H1 (cell line): ENCODE results near the gene NLRC3. TPM values are rescaled to one million over a fixed set of nuclear protein-coding genes. Genes with fewer than 3 reads are reported as not detected.

Source experiments
- CTCF ChIA-PET: fragments of 300-600 bp; sonication (Branson Sonifier 250); formaldehyde crosslinking; loops from one replicate; lab custom pipeline; 2021; ENCODE audit not compliant: partially characterized antibody; lab: Charles Lee
- POLR2A ChIA-PET: fragments of 300-600 bp; sonication (Branson Sonifier 250); formaldehyde crosslinking; loops from one replicate; lab custom pipeline; 2021; ENCODE audit warnings: inconsistent platforms; ENCODE audit not compliant: partially characterized antibody; lab: Charles Lee
- DNase-seq, 2 experiments: peaks; one replicate each; pipeline versions ENCODE4 v3.0.0 to v3.0.0-alpha.2; 2010 to 2022; ENCODE audit warnings: low spot score in 2 of 2, low read depth in 1 of 2, mixed read lengths in 1 of 2
- FAIRE-seq: peaks from 2 replicates; lab custom pipeline; 2011; peaks lifted over from hg19 to GRCh38; lab: Jason Lieb, UNC
- H2AFZ ChIP-seq: 2 replicates; pipeline ENCODE4 v1.8.1; 2012; ENCODE audit warnings: low read length, inconsistent platforms
- H2AK5ac ChIP-seq: 2 replicates; pipeline ENCODE4 v1.6.1; 2013; ENCODE audit warnings: low read depth, low read length
- H2BK120ac ChIP-seq: replicated peaks from 2 replicates; pipeline ENCODE3; 2013; ENCODE audit warnings: low read depth, low read length, inconsistent platforms
- H2BK12ac ChIP-seq: 2 replicates; pipeline ENCODE4 v1.6.1; 2013; ENCODE audit warnings: low read depth, low read length
- H2BK15ac ChIP-seq: 2 replicates; pipeline ENCODE4 v1.6.1; 2013; ENCODE audit warnings: low read length
- H2BK20ac ChIP-seq: 2 replicates; pipeline ENCODE4 v1.6.1; 2013; ENCODE audit warnings: low read length
- H2BK5ac ChIP-seq: 2 replicates; pipeline ENCODE4 v1.6.1; 2013; ENCODE audit warnings: low read depth, low read length
- H3K14ac ChIP-seq: 2 replicates; pipeline ENCODE4 v1.6.1; 2013; ENCODE audit warnings: inconsistent platforms; ENCODE audit not compliant: insufficient read length
- H3K18ac ChIP-seq: 2 replicates; pipeline ENCODE4 v1.6.1; 2013; ENCODE audit warnings: low read length; ENCODE audit errors: extremely low read depth
- H3K23ac ChIP-seq: 2 replicates; pipeline ENCODE4 v1.6.1; 2013; ENCODE audit warnings: inconsistent platforms; ENCODE audit not compliant: insufficient read length
- H3K23me2 ChIP-seq: 2 replicates; pipeline ENCODE4 v1.6.1; 2013; ENCODE audit warnings: low read depth, low read length
- H3K27ac ChIP-seq: 2 replicates; pipeline ENCODE4 v1.6.1; 2011; ENCODE audit warnings: low read depth, low read length, inconsistent platforms
- H3K27me3 ChIP-seq, 4 experiments: replicated peaks in 1 of 4; 1 replicate in 1 of 4; 2 replicates in 3 of 4; pipeline versions ENCODE4 v1.6.1 to v1.8.1; 2011 to 2013; ENCODE audit warnings: low read length in 3 of 4, mild to moderate bottlenecking in 3 of 4, inconsistent platforms in 2 of 4, mixed read lengths in 2 of 4, moderate library complexity in 1 of 4; ENCODE audit not compliant: control insufficient read depth in 3 of 4, insufficient read depth in 3 of 4; ENCODE audit errors: extremely low read depth in 1 of 4
- H3K36me3 ChIP-seq, 4 experiments: 2 replicates each; pipeline versions ENCODE4 v1.6.1 to v1.8.1; 2011 to 2013; ENCODE audit warnings: mild to moderate bottlenecking in 4 of 4, low read length in 3 of 4, moderate library complexity in 2 of 4, control low read depth in 1 of 4, inconsistent platforms in 1 of 4; ENCODE audit not compliant: insufficient read depth in 4 of 4, control insufficient read depth in 2 of 4
- H3K4ac ChIP-seq: replicated peaks from 2 replicates; pipeline ENCODE3; 2013; ENCODE audit warnings: low read length, low read depth, mixed read lengths, inconsistent platforms; ENCODE audit not compliant: insufficient read length
- H3K4me1 ChIP-seq, 4 experiments: replicated peaks in 1 of 4; 1 replicate in 1 of 4; 2 replicates in 3 of 4; pipeline versions ENCODE4 v1.6.1 to v1.8.1; 2011 to 2013; ENCODE audit warnings: low read length in 3 of 4, inconsistent platforms in 2 of 4, mixed read lengths in 1 of 4; ENCODE audit not compliant: insufficient read depth in 4 of 4, control insufficient read depth in 3 of 4
- H3K4me2 ChIP-seq, 2 experiments: 2 replicates each; pipeline versions ENCODE4 v1.6.1 to v1.8.1; 2011 to 2013; ENCODE audit warnings: low read depth in 2 of 2, low read length in 2 of 2, control low read depth in 1 of 2, inconsistent platforms in 1 of 2, mild to moderate bottlenecking in 1 of 2; ENCODE audit not compliant: insufficient read depth in 1 of 2
- H3K4me3 ChIP-seq, 4 experiments: fragments of 200-600, 300-600 bp in 1 of 4; sonication (generic), shearing (Covaris generic), sonication (Bioruptor Twin) in 1 of 4; 2 replicates each; pipeline versions ENCODE4 v1.5.1 to v1.8.1; 2011 to 2016; ENCODE audit warnings: low read length in 4 of 4, low read depth in 3 of 4, control low read depth in 2 of 4, inconsistent platforms in 2 of 4, mild to moderate bottlenecking in 2 of 4, mixed read lengths in 1 of 4, moderate library complexity in 1 of 4; ENCODE audit not compliant: insufficient read depth in 2 of 4; ENCODE audit errors: extremely low read depth in 1 of 4
- H3K56ac ChIP-seq: replicated peaks from 2 replicates; pipeline ENCODE3; 2013; ENCODE audit warnings: low read depth, mild to moderate bottlenecking, mixed read lengths, low read length, inconsistent platforms; ENCODE audit not compliant: insufficient read length
- H3K79me1 ChIP-seq: 2 replicates; pipeline ENCODE4 v1.6.1; 2013; ENCODE audit warnings: low read depth, low read length, control low read depth
- H3K79me2 ChIP-seq, 2 experiments: 2 replicates each; pipeline versions ENCODE4 v1.6.1 to v1.8.1; 2012 to 2013; ENCODE audit warnings: low read length in 2 of 2, mild to moderate bottlenecking in 2 of 2, inconsistent platforms in 1 of 2; ENCODE audit not compliant: insufficient read depth in 2 of 2, control insufficient read depth in 1 of 2
- H3K9ac ChIP-seq, 4 experiments: replicated peaks in 1 of 4; 1 replicate in 1 of 4; 2 replicates in 3 of 4; pipeline versions ENCODE4 v1.6.1 to v1.8.1; 2011 to 2013; ENCODE audit warnings: low read depth in 3 of 4, low read length in 3 of 4, control low read depth in 2 of 4, mild to moderate bottlenecking in 2 of 4, moderate library complexity in 2 of 4, inconsistent platforms in 1 of 4; ENCODE audit errors: extremely low read depth in 1 of 4
- H3K9me3 ChIP-seq, 2 experiments: 2 replicates each; pipeline versions ENCODE4 v1.6.1 to v1.8.1; 2012 to 2013; ENCODE audit warnings: mild to moderate bottlenecking in 2 of 2, moderate library complexity in 2 of 2, control low read depth in 1 of 2, inconsistent platforms in 1 of 2, low read depth in 1 of 2, low read length in 1 of 2, mixed read lengths in 1 of 2; ENCODE audit not compliant: insufficient read depth in 2 of 2
- H4K20me1 ChIP-seq, 2 experiments: replicated peaks in 1 of 2; 2 replicates each; pipeline versions ENCODE3 to v1.8.1; 2011 to 2013; ENCODE audit warnings: inconsistent platforms in 2 of 2, low read length in 2 of 2, mild to moderate bottlenecking in 1 of 2; ENCODE audit not compliant: insufficient read depth in 2 of 2, control insufficient read depth in 1 of 2
- H4K5ac ChIP-seq: 2 replicates; pipeline ENCODE4 v1.6.1; 2013; ENCODE audit warnings: low read length, low read depth, mixed read lengths, inconsistent platforms; ENCODE audit not compliant: insufficient read length
- H4K8ac ChIP-seq: 2 replicates; pipeline ENCODE4 v1.8.0; 2013; ENCODE audit warnings: mild to moderate bottlenecking, moderate library complexity, low read length, inconsistent platforms; ENCODE audit not compliant: insufficient read depth; ENCODE audit errors: extremely low read depth
- H4K91ac ChIP-seq: replicated peaks from 2 replicates; pipeline ENCODE3; 2013; ENCODE audit warnings: low read length, mixed read lengths, inconsistent platforms; ENCODE audit not compliant: insufficient read length
- CTBP2 ChIP-seq: IDR thresholded peaks from 2 replicates; pipeline ENCODE4 v1.7.0; 2011; ENCODE audit warnings: borderline replicate concordance, mild to moderate bottlenecking, moderate library complexity, mixed read lengths, low read length; ENCODE audit not compliant: insufficient read depth, insufficient read length
- EP300 ChIP-seq, 2 experiments: IDR thresholded peaks; 1 replicate in 1 of 2; 2 replicates in 1 of 2; pipeline ENCODE4 v1.6.1; 2011 to 2012; ENCODE audit warnings: low read depth in 2 of 2, low read length in 2 of 2, mild to moderate bottlenecking in 2 of 2, borderline replicate concordance in 1 of 2, inconsistent platforms in 1 of 2, moderate library complexity in 1 of 2
- RXRA ChIP-seq: IDR thresholded peaks from 2 replicates; pipeline ENCODE4 v1.6.1; 2011; ENCODE audit warnings: low read depth, mild to moderate bottlenecking, low read length, moderate library complexity; ENCODE audit not compliant: insufficient read depth
- SP1 ChIP-seq: IDR thresholded peaks from 2 replicates; pipeline ENCODE4 v1.6.1; 2011; ENCODE audit warnings: low read depth, low read length
- TCF12 ChIP-seq: IDR thresholded peaks from 2 replicates; pipeline ENCODE4 v1.6.1; 2011; ENCODE audit warnings: low read depth, mild to moderate bottlenecking, low read length
- ZNF274 ChIP-seq: IDR thresholded peaks from 2 replicates; pipeline ENCODE4 v1.7.0; 2012; ENCODE audit warnings: low read length, borderline replicate concordance; ENCODE audit errors: extremely low read depth
- WGBS, 2 experiments: shearing (Covaris generic) in 1 of 2; methylation state at CpG; one replicate each; pipeline versions ENCODE4 v1.1.6 to v1.1.7; 2013 to 2015; ENCODE audit warnings: low lambda C conversion rate in 2 of 2, mixed read lengths in 2 of 2, inconsistent platforms in 1 of 2, low coverage in 1 of 2, missing lambda C conversion rate in 1 of 2; ENCODE audit not compliant: insufficient replicate concordance in 2 of 2, insufficient coverage in 1 of 2, insufficient read length in 1 of 2; ENCODE audit errors: extremely low coverage in 1 of 2, missing lambda C conversion rate in 1 of 2; 5-methylcytosine and 5-hydroxymethylcytosine counted together
- polyA plus RNA-seq, 7 experiments: library from polyadenylated mRNA; depleted of rRNA in 3 of 7; stranded (reverse) in 5 of 7; unstranded in 2 of 7; fragments of >200 nt in 5 of 7; fragments of 200-250 nt in 2 of 7; gene quantifications; 1 replicate in 5 of 7; 2 replicates in 1 of 7; 4 replicates in 1 of 7; pipeline versions ENCODE4 v1.2.1 to v1.2.3, GENCODE V29; 2011 to 2013; ENCODE audit warnings: missing spikeins in 2 of 7, mixed read lengths in 2 of 7
- total RNA-seq: library from RNA; stranded (reverse); fragmentation: NEBNext Ultra II Directional; extraction: Animal tissue kit (Norgen Biotek cat#: 25700); gene quantifications from 2 replicates; pipeline ENCODE4 v1.2.1, GENCODE V29; 2021
- TF ChIP-seq, protein P1 (sequence below): IDR thresholded peaks from 2 replicates; pipeline ENCODE4 v1.6.1; 2012; ENCODE audit warnings: inconsistent platforms
- TF ChIP-seq, protein P2 (sequence below): IDR thresholded peaks from 2 replicates; pipeline ENCODE4 v1.6.1; 2012; ENCODE audit warnings: low read length, inconsistent platforms

NLRC3 gene
- total and polyA plus RNA-seq, 2 of the 8 experiments (the other 6 are each of a cell fraction or from before 2014, with no cell fraction given), result 0.18 to 0.20 TPM

DNA sequence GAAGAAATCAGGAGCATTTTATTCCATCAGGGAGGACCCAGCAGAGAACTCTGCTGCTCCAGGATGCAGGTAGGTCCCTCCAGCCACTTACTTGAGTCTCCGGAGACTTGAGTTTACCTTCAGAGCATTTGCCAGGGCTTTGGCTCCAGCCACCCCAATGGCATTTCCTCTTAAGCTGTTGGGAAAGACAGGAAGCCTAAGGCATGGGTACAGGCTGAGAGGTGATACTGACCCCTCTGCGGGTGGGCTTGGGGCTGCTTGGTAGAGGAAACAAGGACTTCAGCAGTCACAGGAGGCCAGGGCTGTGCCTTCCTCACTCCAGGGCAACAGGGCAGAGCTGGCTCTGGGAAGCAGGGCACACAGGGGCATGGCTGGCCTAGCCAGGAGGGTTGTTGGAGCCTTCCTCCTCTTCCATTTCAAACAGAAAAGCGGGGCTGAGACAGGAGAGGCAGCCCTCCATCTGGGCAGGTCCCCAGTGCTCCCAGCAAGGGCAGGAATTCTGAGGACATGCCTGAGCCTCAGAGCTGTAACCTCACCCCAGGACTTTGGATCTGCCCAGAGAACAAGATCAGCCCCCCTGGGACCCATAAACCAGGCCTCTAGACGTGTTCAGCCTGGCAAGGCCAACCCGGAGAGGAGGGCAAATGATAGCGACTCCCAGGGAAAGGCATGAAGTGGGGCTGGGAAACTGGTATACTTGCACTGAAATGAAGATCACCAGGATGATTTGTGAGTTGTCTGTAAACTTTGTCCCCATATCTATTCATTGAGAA lies 34.4 kb downstream of the NLRC3 start:
- H4K5ac ChIP-seq, result no peak overlapping the region
- H2BK15ac ChIP-seq, result no peak overlapping the region
- no peaks in the 10 kb centered on the region for H4K20me1 ChIP-seq
- no peak overlapping the region for H4K91ac ChIP-seq
- 90% methylated on average over 6 of the region's 6 CpGs; no CpG with 5 or more reads in 1 of the 2 experiments for WGBS, 2 experiments
- no peak overlapping the region for H2AFZ ChIP-seq
- H3K4me1 ChIP-seq, result peaks cover 0 to 7% (median 3%) of the 10 kb centered on the region in 4 experiments; a peak in 4 of 7 replicates
- no peak overlapping the region for H3K14ac ChIP-seq
- CTCF ChIA-PET, result interaction anchor here (0.6 to 4.3 kb wide), 6 partner anchors 9 to 719 kb away, joined by 3 to 15 read pairs (median 3); no protein-coding TSS in a partner anchor
- TF ChIP-seq RXRA, result no peak
- TF ChIP-seq, protein P1, sequence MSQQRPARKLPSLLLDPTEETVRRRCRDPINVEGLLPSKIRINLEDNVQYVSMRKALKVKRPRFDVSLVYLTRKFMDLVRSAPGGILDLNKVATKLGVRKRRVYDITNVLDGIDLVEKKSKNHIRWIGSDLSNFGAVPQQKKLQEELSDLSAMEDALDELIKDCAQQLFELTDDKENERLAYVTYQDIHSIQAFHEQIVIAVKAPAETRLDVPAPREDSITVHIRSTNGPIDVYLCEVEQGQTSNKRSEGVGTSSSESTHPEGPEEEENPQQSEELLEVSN, result no peak
- TF ChIP-seq, protein P2, sequence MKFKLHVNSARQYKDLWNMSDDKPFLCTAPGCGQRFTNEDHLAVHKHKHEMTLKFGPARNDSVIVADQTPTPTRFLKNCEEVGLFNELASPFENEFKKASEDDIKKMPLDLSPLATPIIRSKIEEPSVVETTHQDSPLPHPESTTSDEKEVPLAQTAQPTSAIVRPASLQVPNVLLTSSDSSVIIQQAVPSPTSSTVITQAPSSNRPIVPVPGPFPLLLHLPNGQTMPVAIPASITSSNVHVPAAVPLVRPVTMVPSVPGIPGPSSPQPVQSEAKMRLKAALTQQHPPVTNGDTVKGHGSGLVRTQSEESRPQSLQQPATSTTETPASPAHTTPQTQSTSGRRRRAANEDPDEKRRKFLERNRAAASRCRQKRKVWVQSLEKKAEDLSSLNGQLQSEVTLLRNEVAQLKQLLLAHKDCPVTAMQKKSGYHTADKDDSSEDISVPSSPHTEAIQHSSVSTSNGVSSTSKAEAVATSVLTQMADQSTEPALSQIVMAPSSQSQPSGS, result no peak
- no peak for TF ChIP-seq TCF12
- TF ChIP-seq EP300 (IDR thresholded peaks at IDR 0.05; ENCODE audit: borderline replicate concordance in 1 of 2, low read depth in 2 of 2, low read length in 2 of 2), result no peak
- no peak for TF ChIP-seq ZNF274
- no peak for TF ChIP-seq SP1
- TF ChIP-seq CTBP2, result no peak
- H2AK5ac ChIP-seq, result 0 out of 2 replicates have a peak overlapping the region, but pooled peaks have one; percentile 53
- no peaks in the 10 kb centered on the region for H3K27me3 ChIP-seq
- no peak overlapping the region for H2BK12ac ChIP-seq
- H3K4me2 ChIP-seq, result no peak overlapping the region
- H3K4ac ChIP-seq, result no peak overlapping the region
- H4K8ac ChIP-seq, result no peak overlapping the region
- no peaks in the 10 kb centered on the region for H3K79me1 ChIP-seq
- no peak overlapping the region for H3K18ac ChIP-seq
- H3K4me3 ChIP-seq, result no peak overlapping the region
- H3K23me2 ChIP-seq, result no peaks in the 10 kb centered on the region; the same call in 1 of the 2 replicates
- H3K9ac ChIP-seq, result no peak overlapping the region
- POLR2A ChIA-PET, result interaction anchor here (0.6 to 1.3 kb wide), 3 partner anchors 9 to 747 kb away, joined by 3 to 4 read pairs (median 3); no protein-coding TSS in a partner anchor
- no peaks in the 10 kb centered on the region for H3K79me2 ChIP-seq
- DNase-seq (no peak), FAIRE-seq (no peak)
- no peak overlapping the region for H2BK120ac ChIP-seq
- no peaks in the 10 kb centered on the region for H3K9me3 ChIP-seq
- H3K56ac ChIP-seq, result no peak overlapping the region
- no peak overlapping the region for H2BK20ac ChIP-seq
- H2BK5ac ChIP-seq, result 0 out of 2 replicates have a peak overlapping the region, but pooled peaks have one; percentile 52
- H3K36me3 ChIP-seq, result no peaks in the 10 kb centered on the region; a peak in 1 of 8 replicates
- H3K27ac ChIP-seq, result no peak overlapping the region
- H3K23ac ChIP-seq, result no peak overlapping the region
